ENCODE data around the gene COPS9.
A peak's percentile ranks its signal among the peaks of the same experiment; 100 is the strongest.

The COPS9 gene

DNA sequence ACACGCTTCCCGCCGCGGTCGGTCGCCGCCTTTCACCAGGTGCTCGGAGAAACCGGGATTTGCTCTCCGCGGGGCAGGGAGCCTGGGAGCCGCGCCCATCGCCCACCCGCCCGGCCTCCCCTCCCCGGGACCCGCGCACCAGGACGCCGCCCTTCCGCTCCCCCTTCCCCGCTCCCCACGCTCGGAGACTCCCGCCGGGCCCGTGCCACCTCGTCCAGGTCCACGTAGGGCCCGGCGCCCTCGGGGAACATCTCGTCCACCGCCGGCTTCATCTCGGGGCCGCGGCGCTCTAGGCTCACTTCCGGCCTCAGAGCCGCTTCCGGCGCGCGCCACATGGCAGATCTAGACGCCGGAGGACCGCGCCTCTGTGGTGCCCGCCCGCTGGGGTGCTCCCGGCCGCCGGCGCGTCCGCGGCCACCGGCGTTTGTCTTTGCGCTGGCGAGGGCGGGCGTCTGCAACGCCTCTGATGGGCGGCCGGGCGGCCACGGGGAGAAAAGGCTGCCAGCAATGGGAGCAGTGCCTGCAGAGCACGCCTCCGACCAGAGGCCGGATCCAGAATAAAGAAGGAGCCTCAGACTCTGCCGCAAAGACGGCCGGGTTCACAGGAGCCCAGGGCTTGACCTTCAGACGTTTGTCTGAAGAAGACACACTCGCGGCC lies at the start of gene COPS9:
Gene COPS9 (minus strand): TSS at position 293 of the 658 bp plus-strand sequence. CDS start 21 bp downstream, at position 272.
- DNase-seq: peak; percentile 90

DNA sequence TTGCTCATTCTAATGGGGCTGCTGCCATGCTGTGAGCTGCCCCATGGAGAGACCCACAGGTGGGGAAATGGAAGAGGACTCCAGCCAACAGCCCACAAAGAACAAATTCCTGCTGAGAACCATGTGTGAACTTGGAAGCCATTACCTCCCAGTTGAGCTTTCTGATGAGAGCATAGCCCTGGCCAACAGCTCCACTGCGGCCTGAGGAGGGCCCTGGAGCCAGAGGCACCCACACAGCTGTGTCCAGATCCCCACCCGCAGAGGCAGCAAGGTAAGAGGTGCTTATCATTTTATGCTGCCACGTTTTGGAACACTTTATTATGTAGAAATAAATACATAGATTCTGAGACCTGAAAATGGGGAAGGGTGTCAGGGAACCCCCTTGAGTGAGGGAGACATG lies 48.6 kb upstream of the COPS9 start:
- no peak for DNase-seq

DNA sequence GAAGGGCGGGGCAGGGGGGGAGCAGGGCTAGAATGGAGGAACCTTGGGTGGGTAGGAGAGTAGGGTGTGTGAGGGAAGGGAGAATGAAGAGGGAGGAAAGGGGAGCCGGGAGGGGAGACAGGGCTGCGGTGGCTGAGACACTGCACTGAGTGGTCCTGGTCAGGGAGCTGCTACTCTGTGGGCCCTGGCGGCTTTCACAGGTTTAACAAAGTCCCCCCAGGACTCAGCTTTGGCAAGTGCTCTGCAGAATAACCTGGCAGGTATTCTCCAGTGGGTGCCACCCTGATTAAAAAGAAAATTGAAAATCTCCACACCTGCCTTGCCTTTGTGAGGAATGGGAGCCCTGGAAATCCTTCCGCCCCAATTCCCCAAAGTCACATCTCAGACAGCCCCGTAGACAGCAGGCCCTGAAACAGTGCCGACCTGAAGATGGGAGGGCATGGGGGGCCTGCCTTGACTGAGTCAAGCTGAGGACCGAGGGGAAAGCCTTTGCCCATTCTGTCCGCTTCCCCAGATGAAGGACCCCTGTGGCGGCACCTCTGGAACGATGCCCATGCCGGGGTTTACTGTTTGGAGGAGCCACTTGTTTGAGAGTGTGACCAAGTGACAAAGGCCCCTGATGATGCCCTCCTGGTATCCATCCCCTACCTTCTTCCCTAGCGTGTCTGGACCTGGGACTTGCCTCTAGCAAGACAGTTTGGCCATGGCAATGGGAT lies 47.9 kb upstream of the COPS9 start:
- DNase-seq: no peak

- DNase-seq: no peak
Measured at GRCh38 chr2:240183006-240183874, 47.1 kb upstream of the COPS9 start.

GRCh38 chr2:240182476-240182875 lies 46.4 kb upstream of the COPS9 start:
- DNase-seq: no peak

GRCh38 chr2:240182001-240182400 lies 45.9 kb upstream of the COPS9 start:
- no peak for DNase-seq

DNA sequence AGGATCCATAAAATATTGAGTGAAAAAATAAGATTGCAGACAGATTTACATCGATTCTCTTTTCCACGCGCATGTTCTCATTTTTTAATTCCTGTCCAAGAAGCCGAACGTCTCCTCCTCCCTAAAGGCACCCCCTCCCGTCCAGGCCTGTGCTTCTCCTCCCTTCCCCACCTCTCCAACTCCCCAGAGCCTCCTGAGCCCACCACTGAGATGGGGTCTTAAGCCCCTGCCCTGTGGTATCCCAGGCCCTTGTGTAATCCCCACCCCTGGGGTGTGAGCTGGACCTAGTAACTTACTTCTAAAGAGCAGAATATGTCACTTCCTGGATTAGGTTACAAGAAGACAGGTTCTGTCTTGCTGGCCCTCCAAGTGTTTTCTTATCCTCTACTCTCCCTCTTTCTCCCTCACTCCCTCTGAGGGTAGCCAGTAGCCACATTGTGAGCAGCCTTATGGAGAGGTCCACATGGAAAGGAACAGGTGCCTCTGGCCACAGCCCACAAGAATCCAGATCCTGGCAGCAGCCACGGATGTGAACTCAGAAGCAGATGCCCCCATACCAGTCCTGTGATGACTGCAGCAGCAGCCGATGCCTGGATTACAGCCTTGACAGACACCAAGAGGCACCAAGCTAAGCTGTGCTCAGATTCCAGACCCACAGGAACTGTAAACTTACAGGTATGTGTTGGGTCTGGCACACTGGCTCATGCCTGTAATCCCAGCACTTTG lies 44.0 kb upstream of the COPS9 start:
- DNase-seq: no peak

- DNase-seq: no peak
Measured at GRCh38 chr2:240179186-240179815, 43.2 kb upstream of the COPS9 start.

DNA sequence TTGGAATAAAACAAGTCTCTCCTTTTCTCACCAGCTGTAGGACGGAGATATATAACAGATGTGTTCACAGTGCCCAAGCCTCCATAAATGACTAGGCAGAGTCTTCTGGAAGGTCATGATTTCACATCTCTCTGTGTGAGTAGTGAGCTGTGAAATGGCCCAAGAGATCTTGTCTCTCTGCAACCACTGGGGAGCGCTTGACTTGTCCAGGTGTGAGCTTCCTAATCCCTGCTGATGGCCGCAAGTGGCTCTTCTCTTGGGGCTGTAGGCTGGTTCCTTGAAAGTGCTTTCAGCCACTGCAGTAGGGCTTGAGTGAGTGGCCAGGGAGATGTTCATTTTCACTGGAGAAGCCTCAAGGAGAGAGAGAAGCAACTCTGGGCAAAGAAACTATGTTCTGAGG lies 42.5 kb upstream of the COPS9 start:
- no peak for DNase-seq

DNA sequence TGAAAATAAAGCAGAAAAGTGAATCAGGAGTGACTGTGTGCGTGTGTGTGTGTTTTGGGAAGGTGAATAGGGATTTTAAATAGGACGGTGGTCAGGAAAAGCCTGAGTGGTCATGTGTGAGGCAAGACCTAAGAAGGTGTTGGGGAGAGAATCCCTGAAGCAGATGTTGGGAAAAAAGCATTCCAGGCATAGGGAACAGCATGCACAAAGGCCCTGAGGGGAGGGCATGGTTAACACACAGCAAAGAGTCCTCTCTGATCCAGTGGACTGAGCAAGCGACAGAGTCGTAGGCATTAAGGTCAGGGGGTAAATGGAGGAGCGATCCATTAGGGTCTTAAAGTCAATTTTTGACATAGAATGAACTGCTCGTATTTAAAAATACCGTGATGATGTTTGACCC lies 38.4 kb upstream of the COPS9 start:
- no peak for DNase-seq

DNA sequence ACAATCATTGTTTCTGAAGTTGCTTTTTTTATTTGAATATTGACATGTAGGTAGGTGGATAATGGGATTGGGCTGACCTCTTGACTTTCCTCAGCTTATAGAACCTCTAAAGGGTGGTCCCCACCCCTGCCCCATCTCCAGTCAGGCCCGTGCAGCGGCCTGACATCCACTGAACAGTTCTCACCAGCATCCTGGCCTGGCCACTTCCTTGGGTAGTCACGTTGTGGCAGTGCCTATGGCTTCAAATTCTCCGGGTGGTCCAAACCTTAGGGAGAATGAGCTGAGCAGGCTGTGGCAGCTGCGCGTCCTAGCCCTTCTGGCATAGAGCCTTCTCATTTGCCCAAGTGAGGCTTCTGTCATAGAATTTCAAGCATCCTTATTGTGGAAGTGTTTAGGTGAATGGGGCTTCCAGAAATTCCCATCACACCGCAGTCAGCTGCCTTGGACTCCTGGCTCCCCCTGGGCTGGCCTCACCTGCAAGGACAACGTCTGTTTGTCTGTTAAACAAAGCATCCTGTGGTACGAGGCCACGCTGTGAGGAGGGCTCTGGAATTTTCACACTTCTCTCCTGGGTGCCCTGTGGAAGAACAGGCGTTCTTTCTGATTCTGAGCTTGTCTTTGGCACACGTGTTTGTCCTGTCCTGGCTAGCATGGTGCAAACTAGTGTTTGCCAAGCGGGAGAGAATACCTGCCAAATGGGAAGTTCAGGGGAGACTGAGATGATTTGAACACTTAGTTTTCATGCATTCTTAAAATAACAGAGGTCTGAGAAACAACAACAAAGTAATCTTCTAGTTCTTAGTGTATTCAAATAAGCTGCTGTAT lies 36.2 kb upstream of the COPS9 start:
- DNase-seq: no peak

- DNase-seq: no peak
Measured at GRCh38 chr2:240170883-240171282, 34.8 kb upstream of the COPS9 start.

DNA sequence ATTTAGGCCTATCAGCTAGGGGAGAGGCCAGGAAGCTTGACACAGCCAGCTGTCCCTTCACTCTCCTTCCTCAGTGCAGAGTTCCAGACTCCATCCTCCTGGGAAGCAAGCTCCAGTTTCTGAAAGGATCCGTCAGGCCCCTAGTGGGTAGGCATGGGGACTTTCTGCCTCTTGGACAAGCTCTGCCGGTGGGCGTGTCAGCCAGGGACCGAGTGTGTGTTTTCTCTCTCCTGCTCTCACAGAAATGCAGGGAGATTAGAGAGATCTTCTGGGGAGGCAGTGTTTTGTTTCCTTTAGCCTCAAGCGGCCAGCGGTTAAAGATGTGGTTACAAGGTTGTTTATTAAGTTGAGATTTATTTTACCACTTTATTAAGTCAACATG lies 34.2 kb upstream of the COPS9 start:
- DNase-seq: no peak

- no peak for DNase-seq
Measured at GRCh38 chr2:240169486-240170353, 33.6 kb upstream of the COPS9 start.

DNA sequence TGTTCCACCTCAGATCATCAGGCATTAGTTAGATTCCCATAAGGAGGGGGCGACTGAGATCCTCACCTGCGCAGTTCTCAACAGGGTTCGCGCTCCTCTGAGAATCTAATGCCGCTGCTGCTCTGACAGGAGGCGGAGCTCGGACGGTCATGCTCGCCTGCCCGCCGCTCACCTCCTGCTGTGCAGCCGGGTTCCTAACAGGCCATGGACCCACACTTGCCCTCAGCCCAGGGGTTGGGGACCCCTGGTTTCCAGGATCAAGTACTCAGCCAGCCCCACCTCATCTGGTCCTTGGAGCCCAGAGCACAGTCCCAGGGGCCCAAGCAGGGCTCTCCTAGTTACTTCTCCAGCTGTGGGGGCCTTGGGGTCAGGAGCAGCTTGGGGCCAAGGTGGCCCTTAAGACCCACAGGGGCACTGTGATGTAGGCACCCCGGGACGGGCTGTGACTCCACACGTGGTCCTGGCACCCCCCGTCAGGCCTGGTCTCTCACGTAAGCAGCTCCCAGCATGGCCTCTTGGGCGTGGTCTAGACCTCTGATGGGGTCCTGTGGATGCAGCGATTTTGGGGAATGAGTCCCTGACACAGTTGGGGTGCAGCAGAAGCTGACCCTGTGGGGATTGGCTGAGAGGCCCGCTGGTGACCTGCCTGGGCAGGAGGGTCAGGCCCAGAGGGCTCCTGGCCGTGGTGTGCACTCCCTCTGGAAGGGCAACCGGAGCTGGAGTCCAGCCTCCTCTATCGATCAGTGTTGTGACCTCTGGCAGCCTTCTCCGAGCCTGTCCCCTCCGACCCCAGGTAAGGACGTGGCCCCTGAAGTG lies 32.6 kb upstream of the COPS9 start:
- DNase-seq: no peak

GRCh38 chr2:240168041-240168440 lies 31.9 kb upstream of the COPS9 start:
- DNase-seq: no peak

DNA sequence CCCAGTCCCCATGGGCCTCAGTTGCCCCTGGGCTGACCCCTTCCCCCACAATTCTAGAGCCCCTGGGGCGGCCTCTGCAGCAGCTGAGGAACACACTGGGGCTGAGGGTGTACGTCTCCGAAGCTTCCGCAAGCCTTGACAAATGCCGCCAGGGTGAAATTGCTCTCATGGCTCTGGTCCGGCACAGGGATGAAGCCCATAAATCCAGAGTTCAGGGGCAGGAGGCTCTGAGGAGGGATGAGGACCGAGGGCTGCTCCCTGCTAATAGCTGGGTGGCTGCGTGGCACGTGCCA lies 31.4 kb upstream of the COPS9 start:
- DNase-seq: no peak

DNA sequence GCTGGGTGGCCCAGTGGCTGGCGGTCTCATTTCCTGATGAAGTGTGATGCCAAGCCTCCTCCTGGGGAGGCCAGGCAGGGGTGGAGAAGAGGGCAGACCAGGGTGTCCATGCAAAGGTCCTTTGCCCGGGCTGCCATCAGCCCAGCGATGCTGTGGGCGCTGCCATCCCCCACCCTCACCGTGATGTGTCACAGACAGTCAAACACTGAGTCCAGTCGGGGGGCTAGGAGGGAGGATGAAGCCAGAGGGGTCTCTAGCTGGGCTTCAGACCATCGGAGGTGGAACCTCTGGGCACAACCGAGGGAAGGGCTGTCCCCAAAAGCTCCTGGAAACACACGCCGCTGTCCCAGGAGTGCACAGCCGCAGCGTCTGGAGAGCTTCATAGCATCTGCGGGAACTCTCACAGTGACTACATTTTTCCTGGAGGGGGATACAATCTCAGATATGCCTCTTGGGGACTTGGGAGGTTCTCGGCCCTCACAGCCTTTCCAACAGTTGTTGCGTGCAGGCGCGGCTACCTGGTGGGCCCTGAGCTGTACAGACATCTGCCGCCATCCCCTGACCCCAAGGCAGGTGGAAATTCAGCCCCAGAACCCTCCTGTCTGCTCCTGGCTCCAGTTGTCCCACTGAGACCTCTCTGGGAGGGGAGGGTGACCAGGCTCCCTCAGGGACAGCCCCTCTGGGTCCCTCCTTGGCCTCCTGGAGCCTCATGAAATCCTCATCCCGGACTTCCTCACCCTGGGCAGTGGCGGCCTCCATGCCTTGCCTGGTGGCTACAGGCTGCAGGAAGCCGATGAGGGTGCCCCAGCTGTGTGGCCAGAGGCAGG lies 30.9 kb upstream of the COPS9 start:
- no peak for DNase-seq

GRCh38 chr2:240166191-240166590 lies 30.1 kb upstream of the COPS9 start:
- no peak for DNase-seq
